ENCODE measurements around the gene IFNA13. TPM values are rescaled to one million over a fixed set of nuclear protein-coding genes. Genes with fewer than 3 reads are reported as not detected.

IFNA13 gene
- total and polyA plus RNA-seq, 12 donors = not detected

GRCh38 chr9:21413151-21413550, 45.3 kb upstream of the IFNA13 start:
- 82% methylated on average over 4 of the region's 4 CpGs for WGBS, 2 donors
- Histone ChIP-seq H3K9me3 (no peaks in the 10 kb centered on the region), H3K4me1 (no peaks in the 10 kb centered on the region), H3K27ac (no peak overlapping the region), H3K36me3 (no peaks in the 10 kb centered on the region), H3K27me3 (peaks cover 0 to 30% (median 18%) of the 10 kb centered on the region in 7 donors), H3K4me3 (no peak overlapping the region)
- ATAC-seq (no peak), DNase-seq (no peak)
- intact Hi-C loops (cut with DNase I) = no loop called here
- TF ChIP-seq CTCF (IDR thresholded peaks at IDR 0.05) = no peak

- no peak for ATAC-seq
- TF ChIP-seq CTCF (IDR thresholded peaks at IDR 0.05) = no peak
- DNase-seq = no peak
- Histone ChIP-seq H3K4me1 (no peaks in the 10 kb centered on the region), H3K9me3 (no peaks in the 10 kb centered on the region), H3K27me3 (peaks cover 0 to 30% (median 18%) of the 10 kb centered on the region in 7 donors), H3K27ac (no peak overlapping the region), H3K36me3 (no peaks in the 10 kb centered on the region), H3K4me3 (no peak overlapping the region)
- intact Hi-C loops (cut with DNase I) = no loop called here
These were observed 44.2 kb upstream of the IFNA13 start for GRCh38 chr9:21412107-21412506.

GRCh38 chr9:21408817-21409216, 41.0 kb upstream of the IFNA13 start, which contains the start of gene IFNA8:
Gene IFNA8, plus strand, starts transcription at chr9:21409117. Its CDS starts 60 bp downstream, at chr9:21409177.
- ATAC-seq (no peak), DNase-seq (no peak)
- H3K4me3 ChIP-seq = no peak within 1 kb of the TSS
- H3K27me3 ChIP-seq = peaks cover 0 to 46% (median 18%) of the 10 kb centered on the region in 7 donors
- TF ChIP-seq CTCF (IDR thresholded peaks at IDR 0.05) = no peak
- WGBS, 2 donors = 86 to 90% methylated on average over 1 of the region's 1 CpG
- H3K36me3 ChIP-seq = no peaks in the 10 kb centered on the region
- H3K27ac ChIP-seq = no peak within 1 kb of the TSS
- no peaks in the 10 kb centered on the region for H3K4me1 ChIP-seq
- H3K9me3 ChIP-seq = no peaks in the 10 kb centered on the region
- intact Hi-C loops (cut with DNase I) = loop anchor here in 1 of 10 donors (1.0 kb wide), 1 partner anchor 15 kb away; no protein-coding TSS in a partner anchor

- no peak for TF ChIP-seq CTCF (IDR thresholded peaks at IDR 0.05)
- Histone ChIP-seq H3K27me3 (peaks cover 0 to 73% (median 48%) of the 10 kb centered on the region in 7 donors), H3K4me1 (peaks cover 0 to 14% (median 9%) of the 10 kb centered on the region in 9 donors), H3K36me3 (no peaks in the 10 kb centered on the region), H3K27ac (no peak overlapping the region), H3K4me3 (no peak overlapping the region), H3K9me3 (no peaks in the 10 kb centered on the region)
- intact Hi-C loops (cut with DNase I) = no loop called here
- no peak for DNase-seq
- no peak for ATAC-seq
- 59 to 66% methylated on average over 3 of the region's 3 CpGs for WGBS, 2 donors
These were observed 36.3 kb upstream of the IFNA13 start for GRCh38 chr9:21404146-21404545.

All from heart right ventricle (tissue), 16 donors.